Thyroid gland (tissue), 4 donors: ENCODE results near the gene UBN1. TPM values are rescaled to one million over a fixed set of nuclear protein-coding genes. Genes with fewer than 3 reads are reported as not detected.

ENCODE experiments used
- DNase-seq, 2 donors: peaks; one replicate each; pipeline ENCODE4 v3.0.0-alpha.2; 2019
- H3K27ac ChIP-seq, 3 donors: fragments of 200-600 bp; sonication (generic); 1 replicate in 2 of 3; 2 replicates in 1 of 3; pipeline ENCODE4 v1.5.1; 2016 to 2019; ENCODE audit warnings: mild to moderate bottlenecking in 1 of 3, moderate library complexity in 1 of 3
- H3K27me3 ChIP-seq: fragments of 200-600 bp; sonication (generic); one replicate; pipeline ENCODE4 v1.5.1; 2019
- H3K36me3 ChIP-seq, 2 donors: fragments of 200-600 bp; sonication (generic); one replicate each; pipeline ENCODE4 v1.5.1; 2016 to 2019
- H3K4me1 ChIP-seq, 2 donors: fragments of 200-600 bp; sonication (generic); one replicate each; pipeline ENCODE4 v1.5.1; 2017 to 2019
- H3K4me3 ChIP-seq, 3 donors: fragments of 200-600 bp; sonication (generic); replicated peaks in 1 of 3; 1 replicate in 2 of 3; 2 replicates in 1 of 3; pipeline ENCODE4 v1.5.1; 2016; ENCODE audit warnings: mild to moderate bottlenecking in 1 of 3
- H3K9me3 ChIP-seq: fragments of 200-600 bp; sonication (generic); one replicate; pipeline ENCODE4 v1.5.1; 2017
- POLR2A ChIP-seq, 2 donors: fragments of 450-650 bp; IDR thresholded peaks; one replicate each; pipeline ENCODE4 v1.6.1; 2017; ENCODE audit warnings: antibody characterized with exemption in 2 of 2, mild to moderate bottlenecking in 2 of 2, moderate library complexity in 1 of 2
- WGBS, 2 donors: methylation state at CpG; one replicate each; pipeline ENCODE4 v1.1.5; 2017; 5-methylcytosine and 5-hydroxymethylcytosine counted together
- intact Hi-C: fragments of 100-400 bp; cut with DNase I; formaldehyde crosslinking; loops from one replicate; pipeline ENCODE4 v1.15.1; 2023
- total RNA-seq, 4 donors: library from RNA; depleted of rRNA; stranded (reverse); fragments of >200 nt; gene quantifications; one replicate each; pipeline ENCODE4 v1.2.3, GENCODE V29; 2016
- TF ChIP-seq, protein P1 (sequence below), 6 experiments: fragments of 200-600 bp in 3 of 6; fragments of 450-650 bp in 3 of 6; sonication (generic) in 3 of 6; IDR thresholded peaks; one replicate each; pipeline ENCODE4 v1.5.1; 2016 to 2019; ENCODE audit warnings: antibody characterized with exemption in 6 of 6, mild to moderate bottlenecking in 2 of 6, inconsistent platforms in 1 of 6, moderate library complexity in 1 of 6

The UBN1 gene
- total RNA-seq, 4 donors from 2014 or later: 27.9 to 40.7 (median 30.5) TPM

DNA sequence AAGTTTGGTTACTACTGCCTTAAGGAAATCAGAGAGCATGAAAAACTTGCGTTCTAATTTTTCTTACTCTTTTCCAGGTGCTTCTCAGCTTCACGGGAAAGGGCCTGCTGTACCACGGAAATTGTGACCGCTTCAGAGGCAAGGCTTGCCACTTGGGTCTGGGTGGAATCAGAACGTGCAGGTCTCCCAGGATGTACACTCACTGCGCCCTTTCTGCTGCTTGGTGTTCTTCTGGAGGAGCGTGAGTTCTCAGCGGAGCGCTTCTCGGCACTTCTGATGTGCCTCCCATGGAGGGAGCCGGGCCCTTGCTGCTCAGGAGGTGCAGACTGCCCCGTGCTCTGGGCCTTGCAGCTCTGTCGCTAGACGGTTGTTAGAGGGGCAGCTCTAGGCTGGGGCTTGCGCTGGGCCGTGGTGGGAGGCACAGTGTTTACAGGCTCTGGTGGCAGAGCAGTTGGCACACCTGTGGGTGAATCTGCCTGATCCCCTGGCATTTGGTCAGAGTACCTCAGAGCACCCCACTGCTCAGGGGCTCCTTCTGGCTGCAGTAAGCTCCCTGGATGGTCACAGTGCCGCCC lies 32.8 kb downstream of the UBN1 start:
- no peaks in the 10 kb centered on the region for H3K27me3 ChIP-seq
- TF ChIP-seq POLR2A (IDR thresholded peaks at IDR 0.05): no peak
- TF ChIP-seq, protein P1, sequence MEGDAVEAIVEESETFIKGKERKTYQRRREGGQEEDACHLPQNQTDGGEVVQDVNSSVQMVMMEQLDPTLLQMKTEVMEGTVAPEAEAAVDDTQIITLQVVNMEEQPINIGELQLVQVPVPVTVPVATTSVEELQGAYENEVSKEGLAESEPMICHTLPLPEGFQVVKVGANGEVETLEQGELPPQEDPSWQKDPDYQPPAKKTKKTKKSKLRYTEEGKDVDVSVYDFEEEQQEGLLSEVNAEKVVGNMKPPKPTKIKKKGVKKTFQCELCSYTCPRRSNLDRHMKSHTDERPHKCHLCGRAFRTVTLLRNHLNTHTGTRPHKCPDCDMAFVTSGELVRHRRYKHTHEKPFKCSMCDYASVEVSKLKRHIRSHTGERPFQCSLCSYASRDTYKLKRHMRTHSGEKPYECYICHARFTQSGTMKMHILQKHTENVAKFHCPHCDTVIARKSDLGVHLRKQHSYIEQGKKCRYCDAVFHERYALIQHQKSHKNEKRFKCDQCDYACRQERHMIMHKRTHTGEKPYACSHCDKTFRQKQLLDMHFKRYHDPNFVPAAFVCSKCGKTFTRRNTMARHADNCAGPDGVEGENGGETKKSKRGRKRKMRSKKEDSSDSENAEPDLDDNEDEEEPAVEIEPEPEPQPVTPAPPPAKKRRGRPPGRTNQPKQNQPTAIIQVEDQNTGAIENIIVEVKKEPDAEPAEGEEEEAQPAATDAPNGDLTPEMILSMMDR (IDR thresholded peaks at IDR 0.05): no peak
- intact Hi-C loops: loop anchor here (5.0 kb wide), 1 partner anchor 57 kb away; the partner anchor contains the start of gene PPL
- 93 to 96% methylated on average over 12 to 17 of the region's 17 CpGs for WGBS, 2 donors
- no peak overlapping the region for H3K27ac ChIP-seq
- no peaks in the 10 kb centered on the region for H3K9me3 ChIP-seq
- no peak for DNase-seq
- H3K4me3 ChIP-seq: no peak overlapping the region
- peaks cover 76 to 86% of the 10 kb centered on the region in 2 donors for H3K36me3 ChIP-seq
- H3K4me1 ChIP-seq: peaks cover 7 to 16% of the 10 kb centered on the region in 2 donors

DNA sequence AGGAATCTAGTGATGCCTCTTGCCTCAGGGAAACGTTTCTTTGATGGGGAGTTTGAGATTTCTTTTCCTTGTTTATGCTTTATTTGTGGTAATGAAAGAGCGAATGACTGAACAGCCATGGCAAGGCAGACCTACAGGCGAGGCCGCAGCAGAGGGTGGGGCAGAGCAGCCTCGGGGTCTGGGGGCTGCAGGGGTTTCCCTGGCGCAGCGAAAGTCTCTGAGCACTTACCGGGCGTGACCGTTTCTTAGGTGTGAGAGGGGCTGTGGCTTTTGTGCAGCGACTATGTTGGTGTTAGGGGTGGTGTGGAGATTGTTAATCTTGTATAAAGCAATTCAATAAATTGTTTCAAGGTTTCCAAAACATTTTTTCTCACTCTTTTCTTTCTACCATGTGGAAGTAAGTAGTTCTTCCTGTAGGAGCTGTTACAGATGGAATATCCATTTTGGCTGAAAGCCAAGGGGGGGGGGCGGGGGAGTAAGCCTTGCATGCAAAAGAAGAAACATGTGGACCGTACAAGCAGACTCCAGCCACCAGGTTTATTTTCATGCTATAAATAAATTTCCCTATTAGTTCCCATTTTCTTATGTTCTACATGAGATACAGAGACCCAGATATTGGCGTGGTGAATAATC lies 34.8 kb downstream of the UBN1 start:
- Histone ChIP-seq H3K27ac (peak overlapping the region; percentile 19 to 31 (median 20)), H3K9me3 (no peaks in the 10 kb centered on the region), H3K27me3 (no peaks in the 10 kb centered on the region), H3K4me3 (no peak overlapping the region), H3K36me3 (peaks cover 77 to 87% of the 10 kb centered on the region in 2 donors), H3K4me1 (peaks cover 7 to 16% of the 10 kb centered on the region in 2 donors)
- intact Hi-C loops: loop anchor here (5.0 kb wide), 1 partner anchor 55 kb away; the partner anchor contains the start of gene PPL
- peak in 1 of 2 donors; percentile 46 for DNase-seq
- no peak for TF ChIP-seq POLR2A (IDR thresholded peaks at IDR 0.05)
- TF ChIP-seq, protein P1 (IDR thresholded peaks at IDR 0.05): no peak
- WGBS, 2 donors: 65 to 68% methylated on average over 14 of the region's 14 CpGs

DNA sequence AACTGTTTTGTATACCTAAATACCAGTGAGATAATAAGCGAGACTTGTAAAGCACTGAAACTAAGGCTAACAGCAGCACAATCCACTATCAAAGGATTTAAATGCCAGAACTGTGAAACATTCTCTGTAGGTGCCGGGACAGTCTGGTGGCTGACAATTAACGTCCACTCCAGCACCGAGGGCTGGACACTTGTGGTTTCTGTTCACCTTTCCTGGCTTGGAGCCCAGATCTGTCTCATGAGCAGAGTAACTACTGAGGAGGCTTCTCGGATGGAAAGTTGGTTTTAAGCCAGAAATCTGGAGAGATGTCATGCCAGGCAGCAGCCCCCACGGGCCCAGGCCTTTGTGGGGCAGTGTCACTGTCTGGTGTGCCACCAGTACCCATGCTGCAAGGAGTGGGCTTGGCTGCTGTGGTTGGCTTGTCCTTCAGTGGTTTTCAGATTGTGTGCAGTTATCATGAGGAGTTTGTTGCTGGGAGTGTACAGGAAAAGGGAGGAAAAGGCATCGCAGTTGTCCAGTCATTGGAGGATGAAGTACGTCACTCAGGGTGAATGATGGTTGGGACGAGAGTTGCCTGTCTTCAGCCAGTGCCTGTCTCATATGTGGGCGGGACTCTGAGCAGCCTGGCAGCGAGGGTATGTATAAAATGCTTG lies 35.5 kb downstream of the UBN1 start:
- DNase-seq: peak; percentile 94 to 95
- H3K27ac ChIP-seq: peak overlapping the region; percentile 19 to 31 (median 20)
- H3K4me3 ChIP-seq: no peak overlapping the region
- intact Hi-C loops: loop anchor here (5.0 kb wide), 1 partner anchor 55 kb away; the partner anchor contains the start of gene PPL
- TF ChIP-seq, protein P1 (IDR thresholded peaks at IDR 0.05): peak in 1 of 6 experiments; percentile 7
- TF ChIP-seq POLR2A (IDR thresholded peaks at IDR 0.05): no peak
- H3K4me1 ChIP-seq: peaks cover 7 to 16% of the 10 kb centered on the region in 2 donors
- WGBS, 2 donors: 57 to 61% methylated on average over 11 of the region's 11 CpGs
- H3K27me3 ChIP-seq: no peaks in the 10 kb centered on the region
- no peaks in the 10 kb centered on the region for H3K9me3 ChIP-seq
- H3K36me3 ChIP-seq: peaks cover 77 to 87% of the 10 kb centered on the region in 2 donors

DNA sequence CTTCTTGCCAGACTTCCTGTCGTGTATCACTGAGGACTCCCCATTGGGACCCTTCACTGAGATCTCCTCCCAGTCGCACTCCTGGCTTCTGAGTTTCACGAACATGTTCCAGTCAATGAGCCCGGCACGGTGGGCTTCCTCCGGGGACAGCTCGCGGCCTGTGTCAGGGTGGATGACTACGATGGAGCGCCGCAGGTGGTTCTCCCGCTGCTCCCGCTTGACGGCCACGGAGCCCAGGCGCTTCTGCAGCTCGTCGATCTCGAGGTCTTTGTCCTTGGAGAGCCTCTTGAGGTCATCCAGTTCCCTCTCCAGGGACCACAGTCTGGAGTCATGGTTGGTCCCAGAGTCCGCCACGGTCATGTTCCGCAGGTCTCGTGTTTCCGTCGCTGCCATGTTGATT lies 36.2 kb downstream of the UBN1 start:
- no peak for DNase-seq
- Histone ChIP-seq H3K9me3 (no peaks in the 10 kb centered on the region), H3K4me3 (no peak overlapping the region), H3K4me1 (peaks cover 7 to 16% of the 10 kb centered on the region in 2 donors), H3K27ac (no peak overlapping the region), H3K27me3 (no peaks in the 10 kb centered on the region), H3K36me3 (peaks cover 76 to 87% of the 10 kb centered on the region in 2 donors)
- TF ChIP-seq, protein P1 (IDR thresholded peaks at IDR 0.05): no peak
- no peak for TF ChIP-seq POLR2A (IDR thresholded peaks at IDR 0.05)
- 95 to 97% methylated on average over 24 to 25 of the region's 25 CpGs for WGBS, 2 donors
- intact Hi-C loops: loop anchor here (5.0 kb wide), 1 partner anchor 54 kb away; the partner anchor contains the start of gene PPL
